Suprapubic skin (tissue), 4 donors: ENCODE measurements around the gene GRXCR1. TPM values are rescaled to one million over a fixed set of nuclear protein-coding genes. Genes with fewer than 3 reads are reported as not detected.

Source experiments
- DNase-seq, 2 donors: peaks; one replicate each; pipeline ENCODE4 v3.0.0-alpha.2; 2019; ENCODE audit warnings: low spot score in 2 of 2
- H3K27ac ChIP-seq: fragments of 200-600 bp; sonication (generic); one replicate; pipeline ENCODE4 v1.5.1; 2019
- H3K27me3 ChIP-seq: fragments of 200-600 bp; sonication (generic); one replicate; pipeline ENCODE4 v1.5.1; 2019
- H3K36me3 ChIP-seq: fragments of 200-600 bp; sonication (generic); one replicate; pipeline ENCODE4 v1.5.1; 2019
- H3K4me1 ChIP-seq: fragments of 200-600 bp; sonication (generic); one replicate; pipeline ENCODE4 v1.5.1; 2019
- H3K4me3 ChIP-seq: fragments of 200-600 bp; sonication (generic); one replicate; pipeline ENCODE4 v1.5.1; 2019; ENCODE audit warnings: mild to moderate bottlenecking
- H3K9me3 ChIP-seq: fragments of 200-600 bp; sonication (generic); one replicate; pipeline ENCODE4 v1.5.1; 2019
- EP300 ChIP-seq: sonication (generic); formaldehyde crosslinking; IDR thresholded peaks from one replicate; pipeline ENCODE4 v1.6.1; 2017; ENCODE audit warnings: antibody characterized with exemption
- POLR2A ChIP-seq, 2 donors: fragments of 450-650 bp; IDR thresholded peaks; one replicate each; pipeline ENCODE4 v1.6.1; 2017; ENCODE audit warnings: antibody characterized with exemption in 2 of 2, mild to moderate bottlenecking in 2 of 2, moderate library complexity in 2 of 2
- POLR2AphosphoS5 ChIP-seq, 3 donors: sonication (generic); formaldehyde crosslinking; IDR thresholded peaks; one replicate each; pipeline ENCODE4 v1.6.1; 2017; ENCODE audit warnings: antibody characterized with exemption in 3 of 3
- whole genome bisulfite sequencing: methylation state at CpG from one replicate; pipeline ENCODE4 v1.1.5; 2018; 5-methylcytosine and 5-hydroxymethylcytosine counted together
- total RNA-seq, 4 donors: library from RNA; depleted of rRNA; stranded (reverse); fragments of >200 nt; gene quantifications; one replicate each; pipeline ENCODE4 v1.1.0, GENCODE V29; 2016
- TF ChIP-seq, protein P1 (sequence below), 2 donors: fragments of 200-600 bp in 1 of 2; fragments of 450-650 bp in 1 of 2; sonication (generic) in 1 of 2; IDR thresholded peaks; one replicate each; pipeline ENCODE4 v1.5.1; 2016 to 2019; ENCODE audit warnings: antibody characterized with exemption in 2 of 2, mild to moderate bottlenecking in 1 of 2, moderate library complexity in 1 of 2

GRXCR1 gene
- total RNA-seq, 4 donors from 2014 or later: not detected

DNA sequence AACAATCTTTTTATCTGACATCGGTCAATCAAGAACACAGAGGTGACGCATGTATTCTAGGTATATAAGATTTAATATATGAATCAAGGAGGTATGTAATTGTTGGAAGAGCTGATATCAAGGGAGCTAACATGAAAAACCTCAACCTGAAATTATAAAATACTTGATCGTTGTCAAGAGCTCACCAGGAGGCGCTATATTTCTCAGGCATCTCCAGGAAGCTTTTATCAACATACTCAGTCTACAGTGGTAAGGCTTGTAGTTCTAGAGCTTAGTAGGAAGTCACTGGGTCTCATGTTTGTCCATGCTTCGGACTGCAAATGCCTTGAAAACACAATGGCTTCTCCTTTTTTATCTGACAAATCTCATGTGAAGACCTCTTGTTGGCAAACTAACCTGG, 156.1 kb downstream of the GRXCR1 start:
- H3K4me1 ChIP-seq: no peaks in the 10 kb centered on the region
- no peak for DNase-seq
- H3K27ac ChIP-seq: no peak overlapping the region
- H3K4me3 ChIP-seq: no peak overlapping the region
- no peaks in the 10 kb centered on the region for H3K9me3 ChIP-seq
- TF ChIP-seq, protein P1, sequence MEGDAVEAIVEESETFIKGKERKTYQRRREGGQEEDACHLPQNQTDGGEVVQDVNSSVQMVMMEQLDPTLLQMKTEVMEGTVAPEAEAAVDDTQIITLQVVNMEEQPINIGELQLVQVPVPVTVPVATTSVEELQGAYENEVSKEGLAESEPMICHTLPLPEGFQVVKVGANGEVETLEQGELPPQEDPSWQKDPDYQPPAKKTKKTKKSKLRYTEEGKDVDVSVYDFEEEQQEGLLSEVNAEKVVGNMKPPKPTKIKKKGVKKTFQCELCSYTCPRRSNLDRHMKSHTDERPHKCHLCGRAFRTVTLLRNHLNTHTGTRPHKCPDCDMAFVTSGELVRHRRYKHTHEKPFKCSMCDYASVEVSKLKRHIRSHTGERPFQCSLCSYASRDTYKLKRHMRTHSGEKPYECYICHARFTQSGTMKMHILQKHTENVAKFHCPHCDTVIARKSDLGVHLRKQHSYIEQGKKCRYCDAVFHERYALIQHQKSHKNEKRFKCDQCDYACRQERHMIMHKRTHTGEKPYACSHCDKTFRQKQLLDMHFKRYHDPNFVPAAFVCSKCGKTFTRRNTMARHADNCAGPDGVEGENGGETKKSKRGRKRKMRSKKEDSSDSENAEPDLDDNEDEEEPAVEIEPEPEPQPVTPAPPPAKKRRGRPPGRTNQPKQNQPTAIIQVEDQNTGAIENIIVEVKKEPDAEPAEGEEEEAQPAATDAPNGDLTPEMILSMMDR (IDR thresholded peaks at IDR 0.05): no peak
- TF ChIP-seq POLR2A (IDR thresholded peaks at IDR 0.05) (no peak), POLR2AphosphoS5 (IDR thresholded peaks at IDR 0.05) (no peak), EP300 (no peak)
- WGBS: 57% methylated on average over 5 of the region's 5 CpGs
- no peaks in the 10 kb centered on the region for H3K36me3 ChIP-seq
- no peaks in the 10 kb centered on the region for H3K27me3 ChIP-seq

DNA sequence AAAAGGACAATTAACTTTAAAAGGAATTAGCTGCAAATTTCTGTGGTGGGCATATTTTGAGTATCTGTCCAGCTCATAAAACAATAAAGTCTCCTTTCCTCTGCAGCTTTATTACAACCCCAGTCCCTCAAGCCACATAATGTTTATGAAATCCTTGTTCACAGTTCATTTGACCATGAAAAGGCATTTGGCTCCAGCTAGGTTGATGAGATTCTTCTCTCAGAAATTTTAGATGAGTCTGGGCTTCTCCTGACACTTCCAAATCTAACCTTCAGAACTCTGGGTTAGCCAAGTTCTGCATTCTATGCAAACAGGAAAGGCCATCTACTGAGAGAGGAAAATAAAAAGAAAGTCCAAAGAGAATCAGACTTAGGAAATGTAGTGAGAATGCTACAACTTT, 156.8 kb downstream of the GRXCR1 start:
- Histone ChIP-seq H3K9me3 (no peaks in the 10 kb centered on the region), H3K27me3 (no peaks in the 10 kb centered on the region), H3K4me3 (no peak overlapping the region), H3K27ac (no peak overlapping the region), H3K36me3 (no peaks in the 10 kb centered on the region), H3K4me1 (no peaks in the 10 kb centered on the region)
- DNase-seq: no peak
- TF ChIP-seq EP300: no peak
- TF ChIP-seq, protein P1 (IDR thresholded peaks at IDR 0.05): no peak
- no peak for TF ChIP-seq POLR2A (IDR thresholded peaks at IDR 0.05)
- no peak for TF ChIP-seq POLR2AphosphoS5 (IDR thresholded peaks at IDR 0.05)

- Histone ChIP-seq H3K9me3 (no peaks in the 10 kb centered on the region), H3K27me3 (no peaks in the 10 kb centered on the region), H3K4me1 (no peaks in the 10 kb centered on the region), H3K36me3 (no peaks in the 10 kb centered on the region), H3K4me3 (no peak overlapping the region), H3K27ac (no peak overlapping the region)
- no peak for TF ChIP-seq POLR2A (IDR thresholded peaks at IDR 0.05)
- TF ChIP-seq, protein P1 (IDR thresholded peaks at IDR 0.05): no peak
- TF ChIP-seq POLR2AphosphoS5 (IDR thresholded peaks at IDR 0.05): no peak
- no peak for TF ChIP-seq EP300
- DNase-seq: no peak
Measured at GRCh38 chr4:43066415-43066814, 173.9 kb downstream of the GRXCR1 start.

DNA sequence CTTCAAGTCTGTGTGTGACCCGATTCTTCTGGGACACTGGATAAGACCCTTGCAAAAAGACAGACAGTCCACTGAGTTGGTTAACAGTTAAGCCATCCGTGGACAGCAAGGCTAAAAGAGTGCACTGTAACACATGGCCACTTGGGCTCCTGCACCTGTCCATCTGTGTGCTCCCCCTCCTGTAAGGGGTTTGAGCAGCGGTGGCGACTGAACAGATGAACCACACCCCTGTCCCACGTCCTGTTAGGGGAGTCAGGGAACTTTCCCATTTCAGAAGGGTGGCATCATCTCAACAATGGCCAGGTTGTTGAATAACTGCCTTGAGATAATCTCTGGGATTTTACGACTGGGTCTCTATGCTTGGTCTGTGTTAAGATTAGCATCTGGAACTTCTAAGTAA, 178.6 kb downstream of the GRXCR1 start:
- Histone ChIP-seq H3K9me3 (no peaks in the 10 kb centered on the region), H3K4me3 (no peak overlapping the region), H3K27ac (no peak overlapping the region), H3K4me1 (no peaks in the 10 kb centered on the region), H3K36me3 (no peaks in the 10 kb centered on the region), H3K27me3 (no peaks in the 10 kb centered on the region)
- DNase-seq: no peak
- no peak for TF ChIP-seq POLR2AphosphoS5 (IDR thresholded peaks at IDR 0.05)
- TF ChIP-seq POLR2A (IDR thresholded peaks at IDR 0.05): no peak
- TF ChIP-seq, protein P1 (IDR thresholded peaks at IDR 0.05): no peak
- TF ChIP-seq EP300: no peak
- 84% methylated on average over 5 of the region's 6 CpGs for WGBS

Other genes starting within 250 kb of the GRXCR1 start
- gene ATP8A1, start 235.6 kb upstream of the GRXCR1 start, total RNA-seq: 10 to 100 TPM in 1 of 4 donors, 1 to 10 TPM in 3; 5.9 to 16.5 (median 7.3) TPM